GM23248 (cell line): Measurements from ENCODE around the gene PLXDC2. TPM values are rescaled to one million over a fixed set of nuclear protein-coding genes. Genes with fewer than 3 reads are reported as not detected.

Experiments used
- DNase-seq: peaks from one replicate; pipeline ENCODE4 v3.0.0-alpha.2; 2015
- H2AFZ ChIP-seq: fragments of 200-600 bp; sonication (generic); 2 replicates; pipeline ENCODE4 v1.6.1; 2016; ENCODE audit warnings: antibody characterized with exemption
- H3F3A ChIP-seq: fragments of 200-600 bp; sonication (generic); 2 replicates; pipeline ENCODE4 v1.6.1; 2016; ENCODE audit warnings: mild to moderate bottlenecking, antibody characterized with exemption, mixed run types; ENCODE audit not compliant: insufficient read depth
- H3K27ac ChIP-seq: fragments of 200-600 bp; sonication (generic); 2 replicates; pipeline ENCODE4 v1.5.1; 2016; ENCODE audit warnings: mild to moderate bottlenecking
- H3K27me3 ChIP-seq: fragments of 200-600 bp; sonication (generic); replicated peaks from 2 replicates; pipeline ENCODE4 v1.6.1; 2016; ENCODE audit warnings: mild to moderate bottlenecking; ENCODE audit not compliant: insufficient read depth
- H3K36me3 ChIP-seq: fragments of 200-600 bp; sonication (generic); 2 replicates; pipeline ENCODE4 v1.6.1; 2016; ENCODE audit warnings: low read depth, mild to moderate bottlenecking
- H3K4me1 ChIP-seq: fragments of 200-600 bp; sonication (generic); 2 replicates; pipeline ENCODE4 v1.6.1; 2016; ENCODE audit warnings: mild to moderate bottlenecking; ENCODE audit not compliant: insufficient read depth
- H3K4me2 ChIP-seq: fragments of 200-600 bp; sonication (generic); one replicate; pipeline ENCODE4 v1.6.1; 2016; ENCODE audit warnings: mild to moderate bottlenecking; ENCODE audit not compliant: unreplicated experiment
- H3K4me3 ChIP-seq: fragments of 200-600 bp; sonication (generic); 2 replicates; pipeline ENCODE4 v1.5.1; 2016; ENCODE audit warnings: mild to moderate bottlenecking
- H3K79me2 ChIP-seq: fragments of 200-600 bp; sonication (generic); 2 replicates; pipeline ENCODE4 v1.6.1; 2016; ENCODE audit warnings: mild to moderate bottlenecking; ENCODE audit not compliant: insufficient read depth
- H3K9ac ChIP-seq: fragments of 200-600 bp; sonication (generic); 2 replicates; pipeline ENCODE4 v1.6.1; 2016; ENCODE audit warnings: mild to moderate bottlenecking
- H3K9me2 ChIP-seq: fragments of 200-600 bp; sonication (generic); 2 replicates; pipeline ENCODE4 v1.6.1; 2016; ENCODE audit warnings: mixed run types, mild to moderate bottlenecking, moderate library complexity; ENCODE audit not compliant: insufficient read depth
- H3K9me3 ChIP-seq: fragments of 200-600 bp; sonication (generic); one replicate; pipeline ENCODE4 v1.6.1; 2017; ENCODE audit warnings: low read depth
- H4K20me1 ChIP-seq: fragments of 200-600 bp; sonication (generic); 2 replicates; pipeline ENCODE4 v1.6.0; 2016; ENCODE audit not compliant: insufficient read depth
- EZH2 ChIP-seq: fragments of 200-600 bp; sonication (generic); IDR thresholded peaks from 2 replicates; pipeline ENCODE4 v1.6.1; 2018; ENCODE audit warnings: antibody characterized with exemption, mild to moderate bottlenecking; ENCODE audit not compliant: insufficient read depth, poor library complexity, severe bottlenecking
- EZH2phosphoT487 ChIP-seq: fragments of 200-600 bp; sonication (generic); IDR thresholded peaks from 2 replicates; pipeline ENCODE4 v1.6.1; 2018; ENCODE audit warnings: antibody characterized with exemption, moderate library complexity, mild to moderate bottlenecking, low read depth; ENCODE audit not compliant: insufficient read depth
- WGBS, 2 experiments: methylation state at CpG; one replicate each; pipeline ENCODE4 v1.1.6; 2015 to 2017; ENCODE audit warnings: low lambda C conversion rate in 2 of 2, low coverage in 1 of 2; ENCODE audit errors: missing lambda C conversion rate in 2 of 2; 5-methylcytosine and 5-hydroxymethylcytosine counted together
- in situ Hi-C: fragments of 300-500 bp; cut with MboI; formaldehyde crosslinking; loops from 2 replicates; pipeline ENCODE4 v1.15.0; 2020
- polyA plus RNA-seq: library from polyadenylated mRNA; unstranded; fragments of >200 nt; fragmentation: Nextera tagmentation; extraction: Ambion mirVana; gene quantifications from 2 replicates; pipeline ENCODE4 v1.2.1, GENCODE V29; 2016
- total RNA-seq: library from RNA; depleted of rRNA; stranded (reverse); fragments of >200 nt; shearing (Covaris generic); gene quantifications from 2 replicates; pipeline ENCODE4 v1.2.3, GENCODE V29; 2014

Gene PLXDC2
- total and polyA plus RNA-seq, 2 experiments from 2014 or later = 0.81 to 2.3 TPM

GRCh38 chr10:19775296-19775695 lies 40.9 kb upstream of the PLXDC2 start:
- Histone ChIP-seq H3K4me2 (no peak overlapping the region), H3K9me2 (no peaks in the 10 kb centered on the region), H3K79me2 (no peaks in the 10 kb centered on the region), H3K36me3 (no peaks in the 10 kb centered on the region), H2AFZ (no peak overlapping the region), H3K9me3 (no peaks in the 10 kb centered on the region), H3K27ac (no peak overlapping the region), H3K9ac (no peak overlapping the region), H3K27me3 (no peaks in the 10 kb centered on the region), H3K4me3 (no peak overlapping the region), H3K4me1 (no peaks in the 10 kb centered on the region), H4K20me1 (no peaks in the 10 kb centered on the region), H3F3A (no peaks in the 10 kb centered on the region)
- in situ Hi-C loops = loop anchor here (25.0 kb wide), 1 partner anchor 1088 kb away; no protein-coding TSS in a partner anchor
- DNase-seq = no peak
- no peak for TF ChIP-seq EZH2
- TF ChIP-seq EZH2phosphoT487 = no peak
- WGBS, 2 experiments = 53 to 57% methylated on average over 2 of the region's 2 CpGs

GRCh38 chr10:19777806-19778205 lies 38.4 kb upstream of the PLXDC2 start:
- no peaks in the 10 kb centered on the region for H3K36me3 ChIP-seq
- no peaks in the 10 kb centered on the region for H3K9me2 ChIP-seq
- no peak for TF ChIP-seq EZH2
- TF ChIP-seq EZH2phosphoT487 = no peak
- WGBS, 2 experiments = 29 to 38% methylated on average over 2 of the region's 2 CpGs
- no peaks in the 10 kb centered on the region for H3K79me2 ChIP-seq
- H4K20me1 ChIP-seq = no peaks in the 10 kb centered on the region
- DNase-seq = no peak
- H3K4me1 ChIP-seq = no peaks in the 10 kb centered on the region
- no peaks in the 10 kb centered on the region for H3K9me3 ChIP-seq
- H2AFZ ChIP-seq = no peak overlapping the region
- no peaks in the 10 kb centered on the region for H3K27me3 ChIP-seq
- no peaks in the 10 kb centered on the region for H3F3A ChIP-seq
- H3K27ac ChIP-seq = no peak overlapping the region
- no peak overlapping the region for H3K9ac ChIP-seq
- in situ Hi-C loops = loop anchor here (25.0 kb wide), 1 partner anchor 1091 kb away; no protein-coding TSS in a partner anchor
- H3K4me3 ChIP-seq = no peak overlapping the region
- H3K4me2 ChIP-seq = no peak overlapping the region

GRCh38 chr10:19778996-19779395 lies 37.2 kb upstream of the PLXDC2 start:
- H3K9me3 ChIP-seq = no peaks in the 10 kb centered on the region
- in situ Hi-C loops = loop anchor here (25.0 kb wide), 1 partner anchor 1092 kb away; no protein-coding TSS in a partner anchor
- no peak overlapping the region for H3K4me3 ChIP-seq
- H3K4me1 ChIP-seq = no peaks in the 10 kb centered on the region
- no peaks in the 10 kb centered on the region for H3F3A ChIP-seq
- H2AFZ ChIP-seq = no peak overlapping the region
- 44 to 53% methylated on average over 2 of the region's 2 CpGs for WGBS, 2 experiments
- H3K27me3 ChIP-seq = no peaks in the 10 kb centered on the region
- H3K27ac ChIP-seq = no peak overlapping the region
- no peaks in the 10 kb centered on the region for H3K36me3 ChIP-seq
- no peak for DNase-seq
- H3K79me2 ChIP-seq = no peaks in the 10 kb centered on the region
- no peaks in the 10 kb centered on the region for H3K9me2 ChIP-seq
- no peaks in the 10 kb centered on the region for H4K20me1 ChIP-seq
- H3K9ac ChIP-seq = no peak overlapping the region
- TF ChIP-seq EZH2phosphoT487 (no peak), EZH2 (no peak)
- H3K4me2 ChIP-seq = no peak overlapping the region

- no peaks in the 10 kb centered on the region for H3K36me3 ChIP-seq
- no peaks in the 10 kb centered on the region for H3F3A ChIP-seq
- H4K20me1 ChIP-seq = no peaks in the 10 kb centered on the region
- H3K79me2 ChIP-seq = no peaks in the 10 kb centered on the region
- no peaks in the 10 kb centered on the region for H3K9me3 ChIP-seq
- no peak overlapping the region for H3K27ac ChIP-seq
- H3K9me2 ChIP-seq = no peaks in the 10 kb centered on the region
- H3K4me1 ChIP-seq = no peaks in the 10 kb centered on the region
- TF ChIP-seq EZH2 (no peak), EZH2phosphoT487 (no peak)
- H3K4me2 ChIP-seq = no peak overlapping the region
- no peak overlapping the region for H3K4me3 ChIP-seq
- in situ Hi-C loops = loop anchor here (10.0 to 25.0 kb wide), 2 partner anchors 368 to 1095 kb away; no protein-coding TSS in a partner anchor
- no peaks in the 10 kb centered on the region for H3K27me3 ChIP-seq
- 65 to 66% methylated on average over 6 of the region's 6 CpGs for WGBS, 2 experiments
- DNase-seq = no peak
- H2AFZ ChIP-seq = no peak overlapping the region
- no peak overlapping the region for H3K9ac ChIP-seq
Measured at GRCh38 chr10:19782430-19783089, 33.7 kb upstream of the PLXDC2 start.
